HepG2 (cell line): ENCODE measurements around the gene YPEL3. TPM values are rescaled to one million over a fixed set of nuclear protein-coding genes. Genes with fewer than 3 reads are reported as not detected.

ENCODE experiments used
- FOSL1 ChIP-seq: sonication (generic); formaldehyde crosslinking; IDR thresholded peaks from 2 replicates; pipeline ENCODE4 v1.9.0; 2021; ENCODE audit warnings: missing genetic modification reagents, borderline replicate concordance
- FOXK1 ChIP-seq: sonication (generic); formaldehyde crosslinking; IDR thresholded peaks from 2 replicates; pipeline ENCODE4 v1.4.0; 2020; ENCODE audit warnings: low read depth, missing genetic modification reagents, borderline replicate concordance
- FOXP4 ChIP-seq: sonication (generic); formaldehyde crosslinking; IDR thresholded peaks from 2 replicates; pipeline ENCODE4 v1.4.0; 2020; ENCODE audit warnings: missing genetic modification reagents
- GMEB1 ChIP-seq: sonication (generic); formaldehyde crosslinking; IDR thresholded peaks from 2 replicates; pipeline ENCODE4 v1.5.1; 2020; ENCODE audit warnings: missing genetic modification reagents, mild to moderate bottlenecking, borderline replicate concordance
- GPBP1L1 ChIP-seq: sonication (generic); formaldehyde crosslinking; IDR thresholded peaks from 2 replicates; pipeline ENCODE4 v1.5.0; 2020; ENCODE audit warnings: mild to moderate bottlenecking, missing genetic modification reagents
- MED13 ChIP-seq: sonication (generic); formaldehyde crosslinking; IDR thresholded peaks from 2 replicates; pipeline ENCODE4 v1.5.0; 2020; ENCODE audit warnings: missing genetic modification reagents
- NR2F2 ChIP-seq: IDR thresholded peaks from 2 replicates; pipeline ENCODE4 v1.6.1; 2012; ENCODE audit warnings: low read depth, inconsistent platforms, borderline replicate concordance
- PHF21A ChIP-seq: sonication (generic); formaldehyde crosslinking; IDR thresholded peaks from 2 replicates; pipeline ENCODE4 v1.5.0; 2020; ENCODE audit warnings: mild to moderate bottlenecking, missing genetic modification reagents
- RFXANK ChIP-seq: IDR thresholded peaks from 2 replicates; pipeline ENCODE4 v1.6.1; 2016
- ZBTB42 ChIP-seq: sonication (generic); formaldehyde crosslinking; IDR thresholded peaks from 2 replicates; pipeline ENCODE4 v1.5.0; 2020; ENCODE audit warnings: mild to moderate bottlenecking, missing genetic modification reagents
- ZBTB43 ChIP-seq: sonication (generic); formaldehyde crosslinking; conservative IDR thresholded peaks from 2 replicates; pipeline ENCODE4 v1.4.0; 2020; ENCODE audit warnings: missing genetic modification reagents
- ZFAT ChIP-seq: sonication (generic); formaldehyde crosslinking; conservative IDR thresholded peaks from 2 replicates; pipeline ENCODE4 v1.8.1; 2023; ENCODE audit warnings: missing genetic modification reagents, inconsistent platforms
- ZMYM3 ChIP-seq: sonication (generic); formaldehyde crosslinking; IDR thresholded peaks from 2 replicates; pipeline ENCODE4 v1.5.1; 2020; ENCODE audit warnings: mild to moderate bottlenecking, missing genetic modification reagents
- ZNF468 ChIP-seq: sonication (generic); formaldehyde crosslinking; IDR thresholded peaks from 2 replicates; pipeline ENCODE4 v1.8.0; 2022; ENCODE audit warnings: mild to moderate bottlenecking, moderate library complexity, missing genetic modification reagents
- ZNF484 ChIP-seq: sonication (generic); formaldehyde crosslinking; IDR thresholded peaks from 2 replicates; pipeline ENCODE4 v1.5.1; 2020; ENCODE audit warnings: mild to moderate bottlenecking, low read depth, missing genetic modification reagents, borderline replicate concordance
- ZNF546 ChIP-seq: sonication (generic); formaldehyde crosslinking; conservative IDR thresholded peaks from 2 replicates; pipeline ENCODE4 v1.8.1; 2023; ENCODE audit warnings: mild to moderate bottlenecking, missing genetic modification reagents
- ZNF574 ChIP-seq: sonication (generic); formaldehyde crosslinking; IDR thresholded peaks from 2 replicates; pipeline ENCODE4 v1.4.0; 2020; ENCODE audit warnings: missing genetic modification reagents
- ZNF709 ChIP-seq: sonication (generic); formaldehyde crosslinking; IDR thresholded peaks from 2 replicates; pipeline ENCODE4 v1.5.0; 2020; ENCODE audit warnings: mild to moderate bottlenecking, missing genetic modification reagents
- ZSCAN30 ChIP-seq: sonication (generic); formaldehyde crosslinking; IDR thresholded peaks from 2 replicates; pipeline ENCODE4 v1.5.0; 2020; ENCODE audit warnings: mild to moderate bottlenecking, missing genetic modification reagents
- polyA plus RNA-seq, 8 experiments: library from polyadenylated mRNA; depleted of rRNA in 3 of 8; stranded (reverse) in 7 of 8; unstranded in 1 of 8; fragments of >200 nt; fragmentation: Illumina TruSeq in 4 of 8; extraction: Trizol in 4 of 8; gene quantifications; 2 replicates each; pipeline versions ENCODE4 v1.2.1 to v1.2.3, GENCODE V29; 2011 to 2016; ENCODE audit warnings: low read depth in 4 of 8, missing spikeins in 1 of 8, mixed read lengths in 1 of 8; ENCODE audit not compliant: insufficient read depth in 1 of 8
- total RNA-seq, 5 experiments: library from RNA; depleted of rRNA; stranded (reverse); fragments of >200 nt; fragmentation: Illumina TruSeq; extraction: Trizol; gene quantifications; 2 replicates each; pipeline ENCODE4 v1.2.3, GENCODE V29; 2016; ENCODE audit warnings: low read depth in 1 of 5

The YPEL3 gene
- total and polyA plus RNA-seq, 2 of the 13 experiments (the other 11 are each of a cell fraction or from before 2014, with no cell fraction given), result 5.4 to 47.0 TPM

GRCh38 chr16:30139583-30140481 is 43.8 kb upstream of the YPEL3 start (continued):
- TF ChIP-seq ZNF574 (0 out of 2 replicates have a peak, but pooled peaks have one; percentile 21), PHF21A (CRISPR knock-in tag) (peak; percentile 96), FOSL1 (CRISPR knock-in tag) (no peak), GMEB1 (CRISPR knock-in tag) (peak; percentile 38; the same call in 1 of the 2 replicates), MED13 (no peak), ZFAT (CRISPR knock-in tag) (no peak), RFXANK (CRISPR knock-in tag) (no peak; the same call in 1 of the 2 replicates), GPBP1L1 (no peak), FOXP4 (CRISPR knock-in tag) (peak; percentile 99), ZMYM3 (CRISPR knock-in tag) (no peak; the same call in 1 of the 2 replicates), ZBTB43 (CRISPR knock-in tag) (peak; percentile 96), ZBTB42 (CRISPR knock-in tag) (no peak; the same call in 1 of the 2 replicates), ZNF484 (CRISPR knock-in tag) (no peak), ZNF546 (CRISPR knock-in tag) (0 out of 2 replicates have a peak, but pooled peaks have one; percentile 21), ZNF709 (CRISPR knock-in tag) (peak; percentile 85; the same call in 1 of the 2 replicates), ZSCAN30 (CRISPR knock-in tag) (no peak), NR2F2 (peak; percentile 85), FOXK1 (CRISPR knock-in tag) (peak; percentile 99), ZNF468 (no peak)
